LNCAP (cell line): Measurements from ENCODE around the gene PRB3.

Experiments
- CTCF ChIP-seq: fragments of 450-650 bp; IDR thresholded peaks from 2 replicates; pipeline ENCODE4 v1.5.1; 2017; ENCODE audit warnings: mild to moderate bottlenecking

PRB3 gene

GRCh38 chr12:11269607-11270006 is at the start of gene PRB3:
Gene PRB3 (minus strand): TSS chr12:11269707. CDS start chr12:11269669, 38 bp downstream.
- TF ChIP-seq CTCF = no peak

GRCh38 chr12:11310336-11310735 is 40.8 kb upstream of the PRB3 start, which contains the start of gene PRB4:
Gene PRB4 (minus strand): TSS chr12:11310436. CDS start chr12:11310398, 38 bp downstream.
- TF ChIP-seq CTCF = no peak

GRCh38 chr12:11307143-11307542 is 37.6 kb upstream of the PRB3 start:
- no peak for TF ChIP-seq CTCF

- TF ChIP-seq CTCF = no peak
Measured at GRCh38 chr12:11273449-11273848, 3.9 kb upstream of the PRB3 start.

GRCh38 chr12:11264501-11264900 is 5.0 kb downstream of the PRB3 start:
- TF ChIP-seq CTCF = no peak

- no peak for TF ChIP-seq CTCF
Measured at GRCh38 chr12:11246489-11246888, 23.0 kb downstream of the PRB3 start.

- TF ChIP-seq CTCF = no peak
Measured at GRCh38 chr12:11242656-11243055, 26.9 kb downstream of the PRB3 start.

GRCh38 chr12:11240348-11240930 is 29.1 kb downstream of the PRB3 start:
- TF ChIP-seq CTCF = no peak
